ENCODE results near the gene ACP1. TPM values are rescaled to one million over a fixed set of nuclear protein-coding genes. Genes with fewer than 3 reads are reported as not detected.

Gene ACP1
- total RNA-seq, 1 donor from 2014 or later: 114 TPM

GRCh38 chr2:234421-234820 is 30.3 kb upstream of the ACP1 start:
- Histone ChIP-seq H4K20me1 (ENCODE audit: insufficient read depth, low read length) (no peaks in the 10 kb centered on the region), H3K9me3 (ENCODE audit: insufficient read depth, low read depth, low read length) (no peaks in the 10 kb centered on the region), H3K4me1 (ENCODE audit: insufficient read depth, low read length) (no peaks in the 10 kb centered on the region), H3K79me2 (ENCODE audit: insufficient read depth, low read length) (no peaks in the 10 kb centered on the region), H3K4me3 (ENCODE audit: insufficient read depth, low read depth, low read length) (no peak overlapping the region), H3K9ac (ENCODE audit: low read length) (no peak overlapping the region), H3K36me3 (ENCODE audit: insufficient read depth, low read length) (no peaks in the 10 kb centered on the region), H3K27me3 (ENCODE audit: insufficient read depth, low read length) (no peaks in the 10 kb centered on the region), H3K27ac (ENCODE audit: low read depth, low read length) (no peak overlapping the region), H2AFZ (ENCODE audit: low read depth, low read length) (no peak overlapping the region), H3K4me2 (ENCODE audit: low read length) (no peak overlapping the region)
- Mint-ChIP-seq H3K27ac (ENCODE audit: unreplicated experiment) (no peak overlapping the region), H3K27me3 (ENCODE audit: low read depth, unreplicated experiment) (no peaks in the 10 kb centered on the region), H3K36me3 (ENCODE audit: low read depth, unreplicated experiment) (no peaks in the 10 kb centered on the region), H3K4me3 (ENCODE audit: unreplicated experiment) (no peak overlapping the region), H3K4me1 (ENCODE audit: low read depth, unreplicated experiment) (peaks cover 11% of the 10 kb centered on the region), H3K9me3 (ENCODE audit: unreplicated experiment) (peaks cover 2% of the 10 kb centered on the region)
- DNase-seq (ENCODE audit: low read depth): no peak
- no peak for FAIRE-seq
- no peak for TF ChIP-seq EZH2 (IDR thresholded peaks at IDR 0.05; ENCODE audit: insufficient read depth, low read length)
- no peak for TF ChIP-seq CTCF (IDR thresholded peaks at IDR 0.05; ENCODE audit: insufficient read depth, low read depth, low read length)

DNA sequence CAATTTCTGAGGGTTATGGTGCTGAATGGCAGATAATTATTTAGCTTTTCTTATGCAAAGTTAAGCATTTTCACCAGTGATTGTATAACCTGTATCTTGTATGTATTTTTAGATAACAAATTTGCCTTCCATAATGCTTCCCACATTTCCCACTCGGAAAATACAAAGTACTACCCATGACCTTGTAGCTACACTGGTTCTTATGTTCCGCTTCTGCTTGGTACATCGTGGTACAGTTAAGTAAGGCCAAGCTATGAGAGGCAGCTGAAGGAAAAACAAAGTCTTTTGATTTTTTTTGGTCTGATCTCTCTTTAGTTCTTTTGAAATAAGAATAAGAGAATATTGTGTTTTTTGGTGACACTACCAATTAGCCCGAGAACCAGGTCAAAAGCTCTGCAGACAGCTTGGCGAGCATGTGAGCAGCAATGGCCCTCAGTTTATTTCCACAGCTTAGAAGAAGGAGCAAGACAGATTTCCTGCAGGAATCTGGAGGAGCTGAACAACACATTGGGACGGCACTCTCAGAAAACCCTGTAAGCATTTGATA is 27.7 kb upstream of the ACP1 start:
- no peak overlapping the region for H3K27ac Mint-ChIP-seq (ENCODE audit: unreplicated experiment)
- Histone ChIP-seq H3K36me3 (ENCODE audit: insufficient read depth, low read length) (no peaks in the 10 kb centered on the region), H3K9me3 (ENCODE audit: insufficient read depth, low read depth, low read length) (no peaks in the 10 kb centered on the region), H3K9ac (ENCODE audit: low read length) (no peak overlapping the region), H3K4me3 (ENCODE audit: insufficient read depth, low read depth, low read length) (no peak overlapping the region), H3K27ac (ENCODE audit: low read depth, low read length) (no peak overlapping the region), H3K4me2 (ENCODE audit: low read length) (no peak overlapping the region), H3K79me2 (ENCODE audit: insufficient read depth, low read length) (no peaks in the 10 kb centered on the region), H2AFZ (ENCODE audit: low read depth, low read length) (no peak overlapping the region), H4K20me1 (ENCODE audit: insufficient read depth, low read length) (no peaks in the 10 kb centered on the region), H3K27me3 (ENCODE audit: insufficient read depth, low read length) (no peaks in the 10 kb centered on the region), H3K4me1 (ENCODE audit: insufficient read depth, low read length) (no peaks in the 10 kb centered on the region)
- no peak for FAIRE-seq
- H3K4me3 Mint-ChIP-seq (ENCODE audit: unreplicated experiment): no peak overlapping the region
- peaks cover 4% of the 10 kb centered on the region for H3K9me3 Mint-ChIP-seq (ENCODE audit: unreplicated experiment)
- H3K27me3 Mint-ChIP-seq (ENCODE audit: low read depth, unreplicated experiment): no peaks in the 10 kb centered on the region
- no peak for TF ChIP-seq CTCF (IDR thresholded peaks at IDR 0.05; ENCODE audit: insufficient read depth, low read depth, low read length)
- TF ChIP-seq EZH2 (IDR thresholded peaks at IDR 0.05; ENCODE audit: insufficient read depth, low read length): no peak
- DNase-seq (ENCODE audit: low read depth): no peak
- H3K36me3 Mint-ChIP-seq (ENCODE audit: low read depth, unreplicated experiment): no peaks in the 10 kb centered on the region
- peaks cover 11% of the 10 kb centered on the region for H3K4me1 Mint-ChIP-seq (ENCODE audit: low read depth, unreplicated experiment)

DNA sequence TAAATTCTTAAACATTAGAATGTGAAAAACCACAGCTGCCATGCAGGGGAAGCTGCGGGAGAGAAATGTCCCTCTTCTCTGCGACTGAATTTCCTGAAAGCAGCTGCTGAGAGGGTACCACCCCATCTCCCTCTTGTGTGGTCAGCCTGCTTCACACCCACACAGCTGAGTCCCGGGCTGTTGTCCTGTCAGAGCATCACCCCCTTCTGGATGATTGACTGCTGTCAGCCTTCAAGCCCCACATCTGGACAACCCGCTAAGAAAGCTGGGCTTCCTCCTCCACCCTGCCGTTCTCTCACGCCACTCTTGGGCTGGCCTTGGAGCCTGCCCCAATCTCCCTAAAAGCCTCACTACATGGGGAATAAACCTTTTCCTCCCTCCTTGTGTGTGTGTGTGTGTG is 26.9 kb upstream of the ACP1 start:
- H3K4me1 Mint-ChIP-seq (ENCODE audit: low read depth, unreplicated experiment): peaks cover 11% of the 10 kb centered on the region
- peak overlapping the region; percentile 60 for H3K27ac Mint-ChIP-seq (ENCODE audit: unreplicated experiment)
- Histone ChIP-seq H3K79me2 (ENCODE audit: insufficient read depth, low read length) (no peaks in the 10 kb centered on the region), H3K4me2 (ENCODE audit: low read length) (no peak overlapping the region), H3K27ac (ENCODE audit: low read depth, low read length) (no peak overlapping the region), H3K36me3 (ENCODE audit: insufficient read depth, low read length) (no peaks in the 10 kb centered on the region), H3K9ac (ENCODE audit: low read length) (no peak overlapping the region), H4K20me1 (ENCODE audit: insufficient read depth, low read length) (no peaks in the 10 kb centered on the region), H3K4me1 (ENCODE audit: insufficient read depth, low read length) (no peaks in the 10 kb centered on the region), H3K27me3 (ENCODE audit: insufficient read depth, low read length) (no peaks in the 10 kb centered on the region), H2AFZ (ENCODE audit: low read depth, low read length) (no peak overlapping the region), H3K9me3 (ENCODE audit: insufficient read depth, low read depth, low read length) (no peaks in the 10 kb centered on the region), H3K4me3 (ENCODE audit: insufficient read depth, low read depth, low read length) (no peak overlapping the region)
- DNase-seq (ENCODE audit: low read depth): no peak
- H3K36me3 Mint-ChIP-seq (ENCODE audit: low read depth, unreplicated experiment): no peaks in the 10 kb centered on the region
- H3K27me3 Mint-ChIP-seq (ENCODE audit: low read depth, unreplicated experiment): no peaks in the 10 kb centered on the region
- no peak for TF ChIP-seq CTCF (IDR thresholded peaks at IDR 0.05; ENCODE audit: insufficient read depth, low read depth, low read length)
- TF ChIP-seq EZH2 (IDR thresholded peaks at IDR 0.05; ENCODE audit: insufficient read depth, low read length): no peak
- no peak overlapping the region for H3K4me3 Mint-ChIP-seq (ENCODE audit: unreplicated experiment)
- peaks cover 3% of the 10 kb centered on the region for H3K9me3 Mint-ChIP-seq (ENCODE audit: unreplicated experiment)
- FAIRE-seq: no peak
